HepG2 (cell line): ENCODE data around the gene DPH6. TPM values are rescaled to one million over a fixed set of nuclear protein-coding genes. Genes with fewer than 3 reads are reported as not detected.
A peak's percentile ranks its signal among the peaks of the same experiment; 100 is the strongest.

Experiments
- ATAC-seq: fragments of 200-7000 bp; cut with Tn5 transposase; 3 replicates; pipeline ENCODE4 v1.9.1; 2020; ENCODE audit warnings: mild to moderate bottlenecking, moderate library complexity
- BruUV-seq: library from RNA; stranded (reverse); fragments of 400-500 nt; replicated peaks from 2 replicates; lab custom pipeline; 2021; lab: Mats Ljungman, UMichigan
- CTCF ChIA-PET: fragments of 300-600 bp; formaldehyde crosslinking; extraction: SDS; loops from one replicate; lab custom pipeline; 2021; ENCODE audit warnings: low total read pairs, inconsistent platforms, low intra/inter-chr PET ratio; lab: Yijun Ruan, JAX
- POLR2A ChIA-PET: fragments of 350-600 bp; sonication (Branson Sonifier 250); formaldehyde crosslinking; loops from one replicate; lab custom pipeline; 2020; ENCODE audit warnings: antibody characterized with exemption, inconsistent platforms; lab: Yijun Ruan, JAX
- DNase-seq: peaks from one replicate; pipeline ENCODE4 v3.0.0-alpha.2; 2015; ENCODE audit warnings: low spot score
- FAIRE-seq: peaks from 3 replicates; lab custom pipeline; 2011; peaks lifted over from hg19 to GRCh38; lab: Jason Lieb, UNC
- H2AFZ ChIP-seq: one replicate; pipeline ENCODE4 v1.6.1; 2011; ENCODE audit warnings: low read length, inconsistent platforms
- H3K27ac ChIP-seq: fragments of 300-600 bp; 3 replicates; pipeline ENCODE4 v1.8.0; 2011; ENCODE audit warnings: mixed run types, mild to moderate bottlenecking, mixed read lengths, low read length, inconsistent platforms; ENCODE audit not compliant: insufficient read depth; ENCODE audit errors: extremely low read length
- H3K27me3 ChIP-seq, 2 experiments: fragments of 200-600 bp in 1 of 2; 2 replicates in 1 of 2; 3 replicates in 1 of 2; pipeline versions ENCODE4 v1.6.0 to v1.8.0; 2011; ENCODE audit warnings: low read length in 2 of 2, mild to moderate bottlenecking in 2 of 2, moderate library complexity in 2 of 2, inconsistent platforms in 1 of 2; ENCODE audit not compliant: insufficient read depth in 2 of 2, control insufficient read depth in 1 of 2
- H3K36me3 ChIP-seq, 2 experiments: fragments of 200-600 bp in 1 of 2; replicated peaks in 1 of 2; 2 replicates in 1 of 2; 3 replicates in 1 of 2; pipeline versions ENCODE4 v1.5.1 to v1.8.0; 2011; ENCODE audit warnings: low read length in 2 of 2, inconsistent platforms in 1 of 2; ENCODE audit not compliant: insufficient read depth in 2 of 2, control insufficient read depth in 1 of 2
- H3K4me1 ChIP-seq: 2 replicates; pipeline ENCODE4 v1.5.1; 2012; ENCODE audit warnings: low read length, inconsistent platforms; ENCODE audit not compliant: insufficient read depth
- H3K4me2 ChIP-seq: 2 replicates; pipeline ENCODE4 v1.6.0; 2011; ENCODE audit warnings: low read depth, low read length, inconsistent platforms
- H3K4me3 ChIP-seq, 3 experiments: fragments of 200-600 bp in 1 of 3; sonication (generic), shearing (Covaris generic) in 1 of 3; replicated peaks in 1 of 3; 2 replicates each; pipeline ENCODE4 v1.5.1; 2011 to 2016; ENCODE audit warnings: low read length in 3 of 3, inconsistent platforms in 2 of 3, low read depth in 2 of 3, mild to moderate bottlenecking in 2 of 3, control low read depth in 1 of 3, mixed read lengths in 1 of 3; ENCODE audit not compliant: insufficient read depth in 1 of 3
- H3K79me2 ChIP-seq: one replicate; pipeline ENCODE4 v1.6.1; 2011; ENCODE audit warnings: low read length, inconsistent platforms; ENCODE audit not compliant: insufficient read depth
- H3K9ac ChIP-seq: 2 replicates; pipeline ENCODE4 v1.6.0; 2011; ENCODE audit warnings: mild to moderate bottlenecking, low read depth, low read length, inconsistent platforms; ENCODE audit not compliant: insufficient read depth
- H3K9me3 ChIP-seq: 2 replicates; pipeline ENCODE4 v1.5.1; 2012; ENCODE audit warnings: mild to moderate bottlenecking, low read length
- H4K20me1 ChIP-seq: 2 replicates; pipeline ENCODE4 v1.6.0; 2011; ENCODE audit warnings: inconsistent platforms, mild to moderate bottlenecking, low read length, moderate library complexity; ENCODE audit not compliant: insufficient read depth
- MTF2 ChIP-seq: sonication (generic); formaldehyde crosslinking; IDR thresholded peaks from 2 replicates; pipeline ENCODE4 v1.5.0; 2020; ENCODE audit warnings: missing genetic modification reagents, borderline replicate concordance
- NRL ChIP-seq: sonication (generic); formaldehyde crosslinking; IDR thresholded peaks from 2 replicates; pipeline ENCODE4 v1.5.0; 2020; ENCODE audit warnings: missing genetic modification reagents, mild to moderate bottlenecking, moderate library complexity, borderline replicate concordance
- POLR2AphosphoS5 ChIP-seq: IDR thresholded peaks from 2 replicates; pipeline ENCODE4 v1.6.1; 2012; ENCODE audit warnings: low read depth, low read length
- SMARCE1 ChIP-seq: fragments of 450-650 bp; IDR thresholded peaks from 2 replicates; pipeline ENCODE4 v1.6.1; 2017; ENCODE audit warnings: borderline replicate concordance
- ZNF33A ChIP-seq: sonication (generic); formaldehyde crosslinking; IDR thresholded peaks from 2 replicates; pipeline ENCODE4 v1.5.1; 2020; ENCODE audit warnings: missing genetic modification reagents, mild to moderate bottlenecking, moderate library complexity, borderline replicate concordance
- ZNF484 ChIP-seq: sonication (generic); formaldehyde crosslinking; IDR thresholded peaks from 2 replicates; pipeline ENCODE4 v1.5.1; 2020; ENCODE audit warnings: mild to moderate bottlenecking, low read depth, missing genetic modification reagents, borderline replicate concordance
- ZSCAN20 ChIP-seq: sonication (generic); formaldehyde crosslinking; IDR thresholded peaks from 2 replicates; pipeline ENCODE4 v1.4.0; 2020; ENCODE audit warnings: missing genetic modification reagents, mild to moderate bottlenecking, borderline replicate concordance
- WGBS: methylation state at CpG from one replicate; pipeline ENCODE4 v1.1.6; 2017; ENCODE audit warnings: low lambda C conversion rate; 5-methylcytosine and 5-hydroxymethylcytosine counted together
- in situ Hi-C: cut with HindIII; loops from 2 replicates; pipeline ENCODE4 v1.10.0; 2017; ENCODE audit warnings: low pct_unique_long_range_greater_than_20kb; ENCODE audit not compliant: extremely low pct_ligation_motif_present
- intact Hi-C: fragments of 100-400 bp; cut with micrococcal nuclease; formaldehyde crosslinking; loops from one replicate; pipeline ENCODE4 v1.10.0; 2022; ENCODE audit not compliant: unreplicated experiment
- polyA plus RNA-seq, 8 experiments: library from polyadenylated mRNA; depleted of rRNA in 3 of 8; stranded (reverse) in 7 of 8; unstranded in 1 of 8; fragments of >200 nt; fragmentation: Illumina TruSeq in 4 of 8; extraction: Trizol in 4 of 8; gene quantifications; 2 replicates each; pipeline versions ENCODE4 v1.2.1 to v1.2.3, GENCODE V29; 2011 to 2016; ENCODE audit warnings: low read depth in 4 of 8, missing spikeins in 1 of 8, mixed read lengths in 1 of 8; ENCODE audit not compliant: insufficient read depth in 1 of 8
- total RNA-seq, 5 experiments: library from RNA; depleted of rRNA; stranded (reverse); fragments of >200 nt; fragmentation: Illumina TruSeq; extraction: Trizol; gene quantifications; 2 replicates each; pipeline ENCODE4 v1.2.3, GENCODE V29; 2016; ENCODE audit warnings: low read depth in 1 of 5
- TF ChIP-seq, protein P1 (sequence below): sonication (generic); formaldehyde crosslinking; IDR thresholded peaks from 2 replicates; pipeline ENCODE4 v1.4.0; 2020; ENCODE audit warnings: low read depth, mild to moderate bottlenecking, missing genetic modification reagents
- TF ChIP-seq, protein P2 (sequence below): IDR thresholded peaks from 2 replicates; pipeline ENCODE4 v1.6.1; 2016

Gene DPH6
- total and polyA plus RNA-seq, 2 of the 13 experiments (the other 11 are each of a cell fraction or from before 2014, with no cell fraction given) = 10.2 to 25.8 TPM

DNA sequence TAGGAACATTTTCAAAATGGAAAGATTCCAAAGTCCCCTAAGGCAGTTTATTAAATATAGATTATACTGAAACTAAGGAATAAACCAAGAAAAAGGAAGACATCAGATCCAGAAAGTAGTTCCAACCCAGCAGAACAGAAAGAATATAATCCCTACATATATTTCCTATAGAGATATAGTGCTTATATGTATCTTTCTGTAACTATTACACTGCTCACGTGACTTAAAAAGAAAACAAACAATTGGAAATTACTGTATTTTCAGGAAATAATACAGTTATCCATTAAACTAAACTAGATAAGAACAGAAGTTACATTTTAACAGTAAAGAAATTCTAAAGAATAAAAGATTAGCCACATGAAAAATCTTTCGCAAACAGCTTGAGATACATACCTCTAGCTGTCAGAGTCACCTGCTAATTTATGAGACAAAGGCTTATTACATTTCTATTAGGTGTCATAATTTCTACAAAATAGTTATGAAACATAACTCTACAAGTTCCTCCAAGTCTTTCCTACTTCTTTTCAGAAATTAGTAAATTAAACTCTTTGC is 10.5 kb downstream of the DPH6 start:
- H3K4me2 ChIP-seq = no peak overlapping the region
- H3K79me2 ChIP-seq = no peaks in the 10 kb centered on the region
- no peak overlapping the region for H3K9ac ChIP-seq
- 0 out of 6 replicates have a peak overlapping the region, but pooled peaks of 1 of the 3 experiments have one; percentile 1 for H3K4me3 ChIP-seq
- no peak overlapping the region for H3K27ac ChIP-seq
- intact Hi-C loops = no loop called here
- no peaks in the 10 kb centered on the region for H3K36me3 ChIP-seq
- H3K4me1 ChIP-seq = peaks cover 12% of the 10 kb centered on the region
- ChIA-PET POLR2A (interaction anchor here (0.9 kb wide), 1 partner anchor 10 kb away, joined by 3 read pairs; no protein-coding TSS in a partner anchor), CTCF (no interaction called here)
- DNase-seq (no peak), ATAC-seq (no peak), FAIRE-seq (no peak)
- no peaks in the 10 kb centered on the region for H3K9me3 ChIP-seq
- in situ Hi-C loops = loop anchor here (25.0 kb wide), 1 partner anchor 1577 kb away; the partner anchor contains the start of gene MEIS2
- TF ChIP-seq ZNF33A (CRISPR knock-in tag) (no peak), ZNF484 (CRISPR knock-in tag) (no peak), ZSCAN20 (CRISPR knock-in tag) (no peak), SMARCE1 (no peak), POLR2AphosphoS5 (no peak), MTF2 (no peak), NRL (no peak)
- TF ChIP-seq, protein P1, sequence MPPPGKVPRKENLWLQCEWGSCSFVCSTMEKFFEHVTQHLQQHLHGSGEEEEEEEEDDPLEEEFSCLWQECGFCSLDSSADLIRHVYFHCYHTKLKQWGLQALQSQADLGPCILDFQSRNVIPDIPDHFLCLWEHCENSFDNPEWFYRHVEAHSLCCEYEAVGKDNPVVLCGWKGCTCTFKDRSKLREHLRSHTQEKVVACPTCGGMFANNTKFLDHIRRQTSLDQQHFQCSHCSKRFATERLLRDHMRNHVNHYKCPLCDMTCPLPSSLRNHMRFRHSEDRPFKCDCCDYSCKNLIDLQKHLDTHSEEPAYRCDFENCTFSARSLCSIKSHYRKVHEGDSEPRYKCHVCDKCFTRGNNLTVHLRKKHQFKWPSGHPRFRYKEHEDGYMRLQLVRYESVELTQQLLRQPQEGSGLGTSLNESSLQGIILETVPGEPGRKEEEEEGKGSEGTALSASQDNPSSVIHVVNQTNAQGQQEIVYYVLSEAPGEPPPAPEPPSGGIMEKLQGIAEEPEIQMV (CRISPR knock-in tag) = no peak
- TF ChIP-seq, protein P2, sequence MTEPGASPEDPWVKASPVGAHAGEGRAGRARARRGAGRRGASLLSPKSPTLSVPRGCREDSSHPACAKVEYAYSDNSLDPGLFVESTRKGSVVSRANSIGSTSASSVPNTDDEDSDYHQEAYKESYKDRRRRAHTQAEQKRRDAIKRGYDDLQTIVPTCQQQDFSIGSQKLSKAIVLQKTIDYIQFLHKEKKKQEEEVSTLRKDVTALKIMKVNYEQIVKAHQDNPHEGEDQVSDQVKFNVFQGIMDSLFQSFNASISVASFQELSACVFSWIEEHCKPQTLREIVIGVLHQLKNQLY (CRISPR knock-in tag) = no peak
- TF ChIP-seq, all 625 proteins: peak for 0
- Histone ChIP-seq H3K27me3 (no peaks in the 10 kb centered on the region; a peak in 1 of 5 replicates), H2AFZ (no peak overlapping the region), H4K20me1 (no peaks in the 10 kb centered on the region)
- no TSS peak for BruUV-seq
- 50% methylated on average over 2 of the region's 2 CpGs for WGBS
